ENCODE measurements around the gene TTYH3.

TTYH3 gene

GRCh38 chr7:2705371-2706096 is 73.7 kb downstream of the TTYH3 start:
- no peaks in the 10 kb centered on the region for H3K27me3 ChIP-seq (ENCODE audit: control insufficient read depth in 1 of 2, insufficient read depth in 2 of 2, low read length in 2 of 2)
- peaks cover 0 to 3% of the 10 kb centered on the region in 2 donors for H3K9me3 ChIP-seq (ENCODE audit: control insufficient read depth in 2 of 2, low read length in 2 of 2)
- no peak overlapping the region for H3K9ac ChIP-seq (ENCODE audit: low read length in 2 of 2)
- H3K4me3 ChIP-seq (ENCODE audit: low read length in 2 of 2), result no peak overlapping the region
- H3K27ac ChIP-seq (ENCODE audit: low read length), result no peak overlapping the region
- H3K36me3 ChIP-seq (ENCODE audit: control insufficient read depth in 2 of 2, insufficient read depth in 2 of 2, low read length in 2 of 2), result no peaks in the 10 kb centered on the region
- peaks cover 10% of the 10 kb centered on the region for H3K4me1 ChIP-seq (ENCODE audit: control insufficient read depth, insufficient read depth, low read length)

- no peak overlapping the region for H3K9ac ChIP-seq (ENCODE audit: low read length in 2 of 2)
- peaks cover 7% of the 10 kb centered on the region for H3K4me1 ChIP-seq (ENCODE audit: control insufficient read depth, insufficient read depth, low read length)
- no peak overlapping the region for H3K27ac ChIP-seq (ENCODE audit: low read length)
- no peaks in the 10 kb centered on the region for H3K27me3 ChIP-seq (ENCODE audit: control insufficient read depth in 1 of 2, insufficient read depth in 2 of 2, low read length in 2 of 2)
- H3K9me3 ChIP-seq (ENCODE audit: control insufficient read depth in 2 of 2, low read length in 2 of 2), result peaks cover 0 to 3% of the 10 kb centered on the region in 2 donors
- H3K36me3 ChIP-seq (ENCODE audit: control insufficient read depth in 2 of 2, insufficient read depth in 2 of 2, low read length in 2 of 2), result no peaks in the 10 kb centered on the region
- no peak overlapping the region for H3K4me3 ChIP-seq (ENCODE audit: low read length in 2 of 2)
Measured at GRCh38 chr7:2706685-2707126, 74.9 kb downstream of the TTYH3 start.

GRCh38 chr7:2707481-2707880 is 75.7 kb downstream of the TTYH3 start:
- Histone ChIP-seq H3K36me3 (ENCODE audit: control insufficient read depth in 2 of 2, insufficient read depth in 2 of 2, low read length in 2 of 2) (no peaks in the 10 kb centered on the region), H3K9ac (ENCODE audit: low read length in 2 of 2) (no peak overlapping the region), H3K27ac (ENCODE audit: low read length) (no peak overlapping the region), H3K4me3 (ENCODE audit: low read length in 2 of 2) (no peak overlapping the region), H3K4me1 (ENCODE audit: control insufficient read depth, insufficient read depth, low read length) (peaks cover 6% of the 10 kb centered on the region), H3K9me3 (ENCODE audit: control insufficient read depth in 2 of 2, low read length in 2 of 2) (peaks cover 0 to 3% of the 10 kb centered on the region in 2 donors), H3K27me3 (ENCODE audit: control insufficient read depth in 1 of 2, insufficient read depth in 2 of 2, low read length in 2 of 2) (no peaks in the 10 kb centered on the region)

GRCh38 chr7:2708041-2708440 is 76.3 kb downstream of the TTYH3 start:
- Histone ChIP-seq H3K36me3 (ENCODE audit: control insufficient read depth in 2 of 2, insufficient read depth in 2 of 2, low read length in 2 of 2) (no peaks in the 10 kb centered on the region), H3K4me1 (ENCODE audit: control insufficient read depth, insufficient read depth, low read length) (peaks cover 8% of the 10 kb centered on the region), H3K27me3 (ENCODE audit: control insufficient read depth in 1 of 2, insufficient read depth in 2 of 2, low read length in 2 of 2) (no peaks in the 10 kb centered on the region), H3K9ac (ENCODE audit: low read length in 2 of 2) (no peak overlapping the region), H3K27ac (ENCODE audit: low read length) (no peak overlapping the region), H3K4me3 (ENCODE audit: low read length in 2 of 2) (no peak overlapping the region), H3K9me3 (ENCODE audit: control insufficient read depth in 2 of 2, low read length in 2 of 2) (peaks cover 0 to 3% of the 10 kb centered on the region in 2 donors)

GRCh38 chr7:2708547-2709310 is 76.9 kb downstream of the TTYH3 start:
- H3K9me3 ChIP-seq (ENCODE audit: control insufficient read depth in 2 of 2, low read length in 2 of 2), result peaks cover 0 to 3% of the 10 kb centered on the region in 2 donors
- no peaks in the 10 kb centered on the region for H3K36me3 ChIP-seq (ENCODE audit: control insufficient read depth in 2 of 2, insufficient read depth in 2 of 2, low read length in 2 of 2)
- H3K9ac ChIP-seq (ENCODE audit: low read length in 2 of 2), result no peak overlapping the region
- H3K4me3 ChIP-seq (ENCODE audit: low read length in 2 of 2), result no peak overlapping the region
- H3K27ac ChIP-seq (ENCODE audit: low read length), result no peak overlapping the region
- no peaks in the 10 kb centered on the region for H3K27me3 ChIP-seq (ENCODE audit: control insufficient read depth in 1 of 2, insufficient read depth in 2 of 2, low read length in 2 of 2)
- peaks cover 12% of the 10 kb centered on the region for H3K4me1 ChIP-seq (ENCODE audit: control insufficient read depth, insufficient read depth, low read length)

- Histone ChIP-seq H3K27me3 (ENCODE audit: control insufficient read depth in 1 of 2, insufficient read depth in 2 of 2, low read length in 2 of 2) (no peaks in the 10 kb centered on the region), H3K4me1 (ENCODE audit: control insufficient read depth, insufficient read depth, low read length) (peaks cover 12% of the 10 kb centered on the region), H3K4me3 (ENCODE audit: low read length in 2 of 2) (peak overlapping the region in 1 of 2 donors; percentile 22), H3K27ac (ENCODE audit: low read length) (no peak overlapping the region), H3K9ac (ENCODE audit: low read length in 2 of 2) (no peak overlapping the region), H3K36me3 (ENCODE audit: control insufficient read depth in 2 of 2, insufficient read depth in 2 of 2, low read length in 2 of 2) (no peaks in the 10 kb centered on the region), H3K9me3 (ENCODE audit: control insufficient read depth in 2 of 2, low read length in 2 of 2) (peaks cover 0 to 3% of the 10 kb centered on the region in 2 donors)
Measured at GRCh38 chr7:2709553-2710285, 77.9 kb downstream of the TTYH3 start.

GRCh38 chr7:2710286-2710655 is 78.5 kb downstream of the TTYH3 start:
- Histone ChIP-seq H3K9me3 (ENCODE audit: control insufficient read depth in 2 of 2, low read length in 2 of 2) (no peaks in the 10 kb centered on the region), H3K9ac (ENCODE audit: low read length in 2 of 2) (no peak overlapping the region), H3K27ac (ENCODE audit: low read length) (no peak overlapping the region), H3K4me1 (ENCODE audit: control insufficient read depth, insufficient read depth, low read length) (peaks cover 12% of the 10 kb centered on the region), H3K36me3 (ENCODE audit: control insufficient read depth in 2 of 2, insufficient read depth in 2 of 2, low read length in 2 of 2) (no peaks in the 10 kb centered on the region), H3K27me3 (ENCODE audit: control insufficient read depth in 1 of 2, insufficient read depth in 2 of 2, low read length in 2 of 2) (no peaks in the 10 kb centered on the region), H3K4me3 (ENCODE audit: low read length in 2 of 2) (no peak overlapping the region)

GRCh38 chr7:2710901-2711551 is 79.2 kb downstream of the TTYH3 start:
- Histone ChIP-seq H3K9me3 (ENCODE audit: control insufficient read depth in 2 of 2, low read length in 2 of 2) (no peaks in the 10 kb centered on the region), H3K27ac (ENCODE audit: low read length) (no peak overlapping the region), H3K36me3 (ENCODE audit: control insufficient read depth in 2 of 2, insufficient read depth in 2 of 2, low read length in 2 of 2) (no peaks in the 10 kb centered on the region), H3K9ac (ENCODE audit: low read length in 2 of 2) (no peak overlapping the region), H3K4me1 (ENCODE audit: control insufficient read depth, insufficient read depth, low read length) (peaks cover 12% of the 10 kb centered on the region), H3K4me3 (ENCODE audit: low read length in 2 of 2) (no peak overlapping the region), H3K27me3 (ENCODE audit: control insufficient read depth in 1 of 2, insufficient read depth in 2 of 2, low read length in 2 of 2) (no peaks in the 10 kb centered on the region)

GRCh38 chr7:2711895-2712675 is 80.3 kb downstream of the TTYH3 start:
- no peaks in the 10 kb centered on the region for H3K36me3 ChIP-seq (ENCODE audit: control insufficient read depth in 2 of 2, insufficient read depth in 2 of 2, low read length in 2 of 2)
- H3K4me3 ChIP-seq (ENCODE audit: low read length in 2 of 2), result no peak overlapping the region
- H3K27ac ChIP-seq (ENCODE audit: low read length), result no peak overlapping the region
- no peaks in the 10 kb centered on the region for H3K27me3 ChIP-seq (ENCODE audit: control insufficient read depth in 1 of 2, insufficient read depth in 2 of 2, low read length in 2 of 2)
- H3K9ac ChIP-seq (ENCODE audit: low read length in 2 of 2), result no peak overlapping the region
- H3K4me1 ChIP-seq (ENCODE audit: control insufficient read depth, insufficient read depth, low read length), result peaks cover 21% of the 10 kb centered on the region
- no peaks in the 10 kb centered on the region for H3K9me3 ChIP-seq (ENCODE audit: control insufficient read depth in 2 of 2, low read length in 2 of 2)

GRCh38 chr7:2713370-2713769 is 81.6 kb downstream of the TTYH3 start:
- H3K9me3 ChIP-seq (ENCODE audit: control insufficient read depth in 2 of 2, low read length in 2 of 2), result no peaks in the 10 kb centered on the region
- no peak overlapping the region for H3K9ac ChIP-seq (ENCODE audit: low read length in 2 of 2)
- no peaks in the 10 kb centered on the region for H3K27me3 ChIP-seq (ENCODE audit: control insufficient read depth in 1 of 2, insufficient read depth in 2 of 2, low read length in 2 of 2)
- H3K4me3 ChIP-seq (ENCODE audit: low read length in 2 of 2), result no peak overlapping the region
- H3K4me1 ChIP-seq (ENCODE audit: control insufficient read depth, insufficient read depth, low read length), result peaks cover 33% of the 10 kb centered on the region
- H3K27ac ChIP-seq (ENCODE audit: low read length), result no peak overlapping the region
- no peaks in the 10 kb centered on the region for H3K36me3 ChIP-seq (ENCODE audit: control insufficient read depth in 2 of 2, insufficient read depth in 2 of 2, low read length in 2 of 2)
